WTC11 (cell line): Measurements from ENCODE around the gene SLC30A2. TPM values are rescaled to one million over a fixed set of nuclear protein-coding genes. Genes with fewer than 3 reads are reported as not detected.

Experiments used
- ATAC-seq: fragments of 200-7000 bp; cut with Tn5 transposase; 2 replicates; pipeline ENCODE4 v1.10.0; 2021; ENCODE audit warnings: mild to moderate bottlenecking, moderate library complexity
- CTCF ChIA-PET: fragments of 300-600 bp; sonication (Branson Sonifier 250); formaldehyde crosslinking; loops from one replicate; lab custom pipeline; 2021; ENCODE audit warnings: antibody characterized with exemption; lab: Charles Lee
- POLR2A ChIA-PET: fragments of 350-600 bp; sonication (Branson Sonifier 250); formaldehyde crosslinking; loops from one replicate; lab custom pipeline; 2021; ENCODE audit warnings: antibody characterized with exemption; lab: Charles Lee
- DNase-seq: peaks from one replicate; pipeline ENCODE4 v3.0.0; 2021; ENCODE audit warnings: low spot score
- H3K27ac Mint-ChIP-seq: 2 replicates; pipeline ENCODE4 v1.8.0; 2021; ENCODE audit warnings: mixed read lengths
- H3K27me3 Mint-ChIP-seq: 2 replicates; pipeline ENCODE4 v1.8.0; 2021; ENCODE audit warnings: low read depth, mild to moderate bottlenecking, moderate library complexity, mixed read lengths
- H3K36me3 Mint-ChIP-seq: 2 replicates; pipeline ENCODE4 v1.8.0; 2021; ENCODE audit warnings: mixed read lengths
- H3K4me1 Mint-ChIP-seq: 2 replicates; pipeline ENCODE4 v1.8.0; 2022; ENCODE audit warnings: mixed read lengths
- H3K4me3 Mint-ChIP-seq: 2 replicates; pipeline ENCODE4 v1.8.0; 2021; ENCODE audit warnings: mild to moderate bottlenecking, moderate library complexity, mixed read lengths
- H3K9me3 Mint-ChIP-seq: 2 replicates; pipeline ENCODE4 v1.8.0; 2021; ENCODE audit warnings: mixed read lengths
- ATF3 ChIP-seq: sonication (generic); formaldehyde crosslinking; conservative IDR thresholded peaks from 2 replicates; pipeline ENCODE4 v1.8.1; 2022; ENCODE audit warnings: mild to moderate bottlenecking, missing genetic modification reagents
- E2F1 ChIP-seq: sonication (generic); formaldehyde crosslinking; IDR thresholded peaks from 2 replicates; pipeline ENCODE4 v1.8.0; 2022; ENCODE audit warnings: mild to moderate bottlenecking, missing genetic modification reagents
- FOXJ3 ChIP-seq: sonication (generic); formaldehyde crosslinking; IDR thresholded peaks from 2 replicates; pipeline ENCODE4 v1.9.0; 2021; ENCODE audit warnings: missing genetic modification reagents, mild to moderate bottlenecking, borderline replicate concordance
- FOXP1 ChIP-seq: sonication (generic); formaldehyde crosslinking; IDR thresholded peaks from 2 replicates; pipeline ENCODE4 v1.8.0; 2022; ENCODE audit warnings: missing genetic modification reagents, mild to moderate bottlenecking, moderate library complexity, borderline replicate concordance
- IRF2 ChIP-seq: sonication (generic); formaldehyde crosslinking; IDR thresholded peaks from 2 replicates; pipeline ENCODE4 v1.8.0; 2022; ENCODE audit warnings: low read depth, missing genetic modification reagents, borderline replicate concordance
- KAT7 ChIP-seq: sonication (generic); formaldehyde crosslinking; IDR thresholded peaks from 2 replicates; pipeline ENCODE4 v1.8.1; 2023; ENCODE audit warnings: missing genetic modification reagents, mild to moderate bottlenecking, borderline replicate concordance
- NR1H2 ChIP-seq: sonication (generic); formaldehyde crosslinking; IDR thresholded peaks from 2 replicates; pipeline ENCODE4 v1.9.0; 2021; ENCODE audit warnings: mild to moderate bottlenecking, moderate library complexity, missing genetic modification reagents
- SMAD3 ChIP-seq: sonication (generic); formaldehyde crosslinking; IDR thresholded peaks from 2 replicates; pipeline ENCODE4 v1.8.0; 2022; ENCODE audit warnings: missing genetic modification reagents, mild to moderate bottlenecking, borderline replicate concordance
- TCF7 ChIP-seq: sonication (generic); formaldehyde crosslinking; IDR thresholded peaks from 2 replicates; pipeline ENCODE4 v1.8.0; 2022; ENCODE audit warnings: mild to moderate bottlenecking, low read depth, missing genetic modification reagents, moderate library complexity
- ZBTB21 ChIP-seq: sonication (generic); formaldehyde crosslinking; IDR thresholded peaks from 2 replicates; pipeline ENCODE4 v1.8.1; 2023; ENCODE audit warnings: mild to moderate bottlenecking, missing genetic modification reagents, borderline replicate concordance
- ZNF219 ChIP-seq: sonication (generic); formaldehyde crosslinking; IDR thresholded peaks from 2 replicates; pipeline ENCODE4 v1.8.0; 2023; ENCODE audit warnings: missing genetic modification reagents, mild to moderate bottlenecking, borderline replicate concordance
- ZNF416 ChIP-seq: fragments of 250-450 bp; sonication (Bioruptor Pico); IDR thresholded peaks from 2 replicates; pipeline ENCODE4 v1.9.0; 2021; ENCODE audit warnings: mild to moderate bottlenecking, inconsistent platforms
- ZNF512 ChIP-seq: sonication (generic); formaldehyde crosslinking; IDR thresholded peaks from 2 replicates; pipeline ENCODE4 v1.8.1; 2022; ENCODE audit warnings: missing genetic modification reagents, borderline replicate concordance
- ZNF532 ChIP-seq: fragments of 250-450 bp; sonication (Bioruptor Pico); IDR thresholded peaks from 2 replicates; pipeline ENCODE4 v1.9.0; 2021; ENCODE audit warnings: mild to moderate bottlenecking, borderline replicate concordance
- total RNA-seq: library from RNA; stranded (reverse); gene quantifications from 3 replicates; pipeline ENCODE4 v1.2.3, GENCODE V29; 2021
- TF ChIP-seq, protein P1 (sequence below): sonication (generic); formaldehyde crosslinking; IDR thresholded peaks from 2 replicates; pipeline ENCODE4 v1.8.0; 2023; ENCODE audit warnings: mild to moderate bottlenecking, missing genetic modification reagents
- TF ChIP-seq, protein P2 (sequence below): sonication (generic); formaldehyde crosslinking; IDR thresholded peaks from 2 replicates; pipeline ENCODE4 v1.8.1; 2022; ENCODE audit warnings: mild to moderate bottlenecking, moderate library complexity, missing genetic modification reagents

The SLC30A2 gene
- total RNA-seq, 1 experiment from 2014 or later, result 0.15 TPM

GRCh38 chr1:26029054-26029863, 16.7 kb downstream of the SLC30A2 start (continued):
- TF ChIP-seq, protein P1, sequence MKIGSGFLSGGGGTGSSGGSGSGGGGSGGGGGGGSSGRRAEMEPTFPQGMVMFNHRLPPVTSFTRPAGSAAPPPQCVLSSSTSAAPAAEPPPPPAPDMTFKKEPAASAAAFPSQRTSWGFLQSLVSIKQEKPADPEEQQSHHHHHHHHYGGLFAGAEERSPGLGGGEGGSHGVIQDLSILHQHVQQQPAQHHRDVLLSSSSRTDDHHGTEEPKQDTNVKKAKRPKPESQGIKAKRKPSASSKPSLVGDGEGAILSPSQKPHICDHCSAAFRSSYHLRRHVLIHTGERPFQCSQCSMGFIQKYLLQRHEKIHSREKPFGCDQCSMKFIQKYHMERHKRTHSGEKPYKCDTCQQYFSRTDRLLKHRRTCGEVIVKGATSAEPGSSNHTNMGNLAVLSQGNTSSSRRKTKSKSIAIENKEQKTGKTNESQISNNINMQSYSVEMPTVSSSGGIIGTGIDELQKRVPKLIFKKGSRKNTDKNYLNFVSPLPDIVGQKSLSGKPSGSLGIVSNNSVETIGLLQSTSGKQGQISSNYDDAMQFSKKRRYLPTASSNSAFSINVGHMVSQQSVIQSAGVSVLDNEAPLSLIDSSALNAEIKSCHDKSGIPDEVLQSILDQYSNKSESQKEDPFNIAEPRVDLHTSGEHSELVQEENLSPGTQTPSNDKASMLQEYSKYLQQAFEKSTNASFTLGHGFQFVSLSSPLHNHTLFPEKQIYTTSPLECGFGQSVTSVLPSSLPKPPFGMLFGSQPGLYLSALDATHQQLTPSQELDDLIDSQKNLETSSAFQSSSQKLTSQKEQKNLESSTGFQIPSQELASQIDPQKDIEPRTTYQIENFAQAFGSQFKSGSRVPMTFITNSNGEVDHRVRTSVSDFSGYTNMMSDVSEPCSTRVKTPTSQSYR (CRISPR knock-in tag), result no peak
- no peak for TF ChIP-seq ZNF416 (CRISPR knock-in tag)
- TF ChIP-seq ZBTB21 (CRISPR knock-in tag), result no peak
- TF ChIP-seq, all 79 proteins: peak for 0

DNA sequence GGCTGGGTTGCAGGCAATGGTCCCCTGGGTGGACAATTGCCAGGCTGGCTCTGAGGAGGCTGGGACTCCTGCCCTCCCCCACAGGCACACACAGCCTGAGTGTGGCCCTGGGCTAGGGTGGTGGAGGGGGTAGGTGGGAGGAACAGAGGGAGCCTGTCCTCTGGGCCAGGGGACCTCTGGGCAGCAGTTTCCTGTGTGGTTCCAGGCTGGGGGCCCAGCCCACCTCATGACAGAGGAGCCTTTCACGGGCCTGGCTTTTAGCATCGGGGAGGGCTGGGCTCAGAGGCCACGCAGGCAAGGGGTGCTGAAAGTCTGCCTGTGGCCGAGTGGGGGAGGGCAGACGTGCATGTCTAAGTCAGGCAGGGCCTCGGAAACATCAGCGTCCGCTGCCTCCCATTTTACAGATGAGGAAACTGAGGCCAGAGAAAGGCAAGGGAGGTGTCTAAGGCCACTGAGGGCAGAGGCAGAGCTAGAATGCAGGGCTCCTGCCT, 17.4 kb downstream of the SLC30A2 start:
- H3K27me3 Mint-ChIP-seq, result peaks cover 21% of the 10 kb centered on the region
- no peak overlapping the region for H3K27ac Mint-ChIP-seq
- 0 out of 2 replicates have a peak, but pooled peaks cover 2% of the 10 kb centered on the region for H3K4me1 Mint-ChIP-seq
- no peaks in the 10 kb centered on the region for H3K9me3 Mint-ChIP-seq
- ATAC-seq (no peak), DNase-seq (no peak)
- ChIA-PET CTCF (interaction anchor here (1.2 to 2.1 kb wide), 3 partner anchors 116 to 210 kb away, joined by 5 to 33 read pairs (median 11); no protein-coding TSS in a partner anchor), POLR2A (no interaction called here)
- TF ChIP-seq IRF2 (CRISPR knock-in tag), result no peak
- TF ChIP-seq ZNF532, result no peak
- no peak for TF ChIP-seq FOXJ3
- no peak for TF ChIP-seq ZNF219 (CRISPR knock-in tag)
- H3K36me3 Mint-ChIP-seq, result no peaks in the 10 kb centered on the region
- no peak overlapping the region for H3K4me3 Mint-ChIP-seq

DNA sequence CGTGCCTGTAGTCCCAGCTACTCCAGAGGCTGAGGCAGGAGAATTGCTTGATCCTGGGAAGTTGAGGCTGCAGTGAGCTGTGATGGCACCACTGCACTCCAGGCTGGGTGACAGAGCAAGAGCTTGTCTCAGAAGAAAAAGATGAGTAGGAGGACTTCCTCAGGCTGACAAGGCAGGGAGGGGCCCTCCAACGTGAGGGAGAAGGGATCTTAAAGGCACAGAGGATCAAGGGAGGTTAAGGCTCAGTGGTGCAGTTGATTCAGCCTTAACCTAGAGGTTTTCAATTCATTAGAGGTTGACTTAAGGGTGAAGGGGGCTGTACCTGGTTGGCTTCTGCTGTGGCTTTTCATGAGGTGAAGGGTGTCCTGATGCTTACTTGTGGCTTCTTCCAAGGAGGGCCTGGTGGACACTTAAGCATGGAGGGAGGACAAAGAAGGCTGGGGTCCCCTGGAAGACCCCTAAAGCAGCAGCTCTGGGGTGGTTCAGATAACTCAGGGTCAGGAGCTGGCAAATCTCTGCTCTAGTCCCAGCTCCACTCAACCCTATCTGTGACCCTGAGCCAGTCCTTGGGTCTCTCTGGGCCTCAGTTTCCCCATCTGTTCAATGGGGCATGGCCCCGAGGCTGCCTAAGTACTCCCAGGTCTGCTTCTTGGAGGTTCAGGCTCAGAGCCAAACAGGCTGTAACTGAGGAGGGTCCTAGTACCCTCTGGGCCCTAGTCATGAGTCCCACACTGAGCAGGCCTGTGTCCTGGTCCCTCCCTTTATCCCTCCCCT, 18.0 kb downstream of the SLC30A2 start:
- H3K36me3 Mint-ChIP-seq, result no peaks in the 10 kb centered on the region
- no peak for ATAC-seq

More for the DNA sequence above, 18.0 kb downstream of the SLC30A2 start:
- TF ChIP-seq FOXJ3 (no peak), SMAD3 (CRISPR knock-in tag) (no peak), ATF3 (CRISPR knock-in tag) (no peak), FOXP1 (CRISPR knock-in tag) (no peak), TCF7 (CRISPR knock-in tag) (no peak), ZNF512 (CRISPR knock-in tag) (no peak), NR1H2 (no peak), KAT7 (CRISPR knock-in tag) (no peak), E2F1 (CRISPR knock-in tag) (no peak)
- TF ChIP-seq, protein P2, sequence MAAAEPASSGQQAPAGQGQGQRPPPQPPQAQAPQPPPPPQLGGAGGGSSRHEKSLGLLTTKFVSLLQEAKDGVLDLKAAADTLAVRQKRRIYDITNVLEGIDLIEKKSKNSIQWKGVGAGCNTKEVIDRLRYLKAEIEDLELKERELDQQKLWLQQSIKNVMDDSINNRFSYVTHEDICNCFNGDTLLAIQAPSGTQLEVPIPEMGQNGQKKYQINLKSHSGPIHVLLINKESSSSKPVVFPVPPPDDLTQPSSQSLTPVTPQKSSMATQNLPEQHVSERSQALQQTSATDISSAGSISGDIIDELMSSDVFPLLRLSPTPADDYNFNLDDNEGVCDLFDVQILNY (CRISPR knock-in tag), result no peak
- no peaks in the 10 kb centered on the region for H3K9me3 Mint-ChIP-seq
- no peak overlapping the region for H3K27ac Mint-ChIP-seq
- 0 out of 2 replicates have a peak, but pooled peaks cover 2% of the 10 kb centered on the region for H3K4me1 Mint-ChIP-seq
- H3K4me3 Mint-ChIP-seq, result no peak overlapping the region
- H3K27me3 Mint-ChIP-seq, result peaks cover 14% of the 10 kb centered on the region
- no peak for DNase-seq
- ChIA-PET CTCF (interaction anchor here (0.6 to 2.1 kb wide), 5 partner anchors 8 to 284 kb away, joined by 3 to 9 read pairs (median 5); no protein-coding TSS in a partner anchor), POLR2A (interaction anchor here (0.7 kb wide), 1 partner anchor 205 kb away, joined by 7 read pairs; no protein-coding TSS in a partner anchor)
